Spleen (tissue), 7 donors: ENCODE data around the gene KIF6.

ENCODE experiments used
- CTCF ChIP-seq, 11 experiments: fragments of 200-600 bp in 7 of 11; fragments of 450-650 bp in 4 of 11; sonication (generic) in 4 of 11; IDR thresholded peaks in 8 of 11; conservative IDR thresholded peaks in 3 of 11; 1 replicate in 7 of 11; 2 replicates in 4 of 11; pipeline versions ENCODE4 v1.4.0 to v1.8.0; 2016 to 2021; ENCODE audit warnings: antibody characterized with exemption in 11 of 11, inconsistent platforms in 4 of 11, mild to moderate bottlenecking in 1 of 11
- POLR2AphosphoS5 ChIP-seq, 3 donors: sonication (generic); formaldehyde crosslinking; IDR thresholded peaks; one replicate each; pipeline ENCODE4 v1.5.1; 2017; ENCODE audit warnings: antibody characterized with exemption in 3 of 3
- donor health status: DM: no; HTN: no; CAD: no; lungs with moderate emphysema.
- donor health status: DM: no; HTN: no; CAD: no.
- donor health status: DM: no; HTN: no; CAD: no.

GRCh38 chr6:39393075-39393474 lies 332.1 kb downstream of the KIF6 start:
- TF ChIP-seq POLR2AphosphoS5 (IDR thresholded peaks at IDR 0.05) (no peak), CTCF (IDR thresholded peaks at IDR 0.05 in 8 of 11, conservative IDR thresholded peaks at IDR 0.05 in 3 of 11) (no peak)
